ENCODE data around the gene HPS3.
"Not testable (repeated sequence)": the region's sequence is repeated elsewhere in the genome, so short reads cannot be mapped to it uniquely, and the experiment has no call there.

The HPS3 gene

DNA sequence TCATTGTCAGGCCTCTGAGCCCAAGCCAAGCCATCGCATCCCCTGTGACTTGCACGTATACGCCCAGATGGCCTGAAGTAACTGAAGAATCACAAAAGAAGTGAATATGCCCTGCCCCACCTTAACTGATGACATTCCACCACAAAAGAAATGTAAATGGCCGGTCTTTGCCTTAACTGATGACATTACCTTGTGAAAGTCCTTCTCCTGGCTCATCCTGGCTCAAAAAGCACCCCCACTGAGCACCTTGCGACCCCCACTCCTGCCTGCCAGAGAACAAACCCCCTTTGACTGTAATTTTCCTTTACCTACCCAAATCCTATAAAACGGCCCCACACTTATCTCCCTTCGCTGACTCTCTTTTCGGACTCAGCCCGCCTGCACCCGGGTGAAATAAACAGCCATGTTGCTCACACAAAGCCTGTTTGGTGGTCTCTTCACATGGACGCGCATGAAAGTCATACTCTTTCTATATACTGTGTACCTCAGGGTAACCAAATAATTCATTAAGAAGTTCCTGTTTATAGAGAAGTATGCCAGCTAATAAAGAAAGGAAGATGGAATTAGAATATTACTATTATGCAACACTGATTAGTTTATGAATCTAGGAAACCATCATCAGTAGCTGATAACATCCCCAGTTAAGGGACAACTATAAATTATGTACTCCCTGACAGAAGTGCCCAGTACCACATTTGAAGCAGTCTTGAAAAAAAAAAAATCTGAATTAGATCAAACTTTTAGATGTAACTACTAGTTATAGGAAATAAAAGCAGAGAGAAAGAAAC lies 67.6 kb downstream of the HPS3 start:
- DNase-seq, result not testable (repeated sequence)

DNA sequence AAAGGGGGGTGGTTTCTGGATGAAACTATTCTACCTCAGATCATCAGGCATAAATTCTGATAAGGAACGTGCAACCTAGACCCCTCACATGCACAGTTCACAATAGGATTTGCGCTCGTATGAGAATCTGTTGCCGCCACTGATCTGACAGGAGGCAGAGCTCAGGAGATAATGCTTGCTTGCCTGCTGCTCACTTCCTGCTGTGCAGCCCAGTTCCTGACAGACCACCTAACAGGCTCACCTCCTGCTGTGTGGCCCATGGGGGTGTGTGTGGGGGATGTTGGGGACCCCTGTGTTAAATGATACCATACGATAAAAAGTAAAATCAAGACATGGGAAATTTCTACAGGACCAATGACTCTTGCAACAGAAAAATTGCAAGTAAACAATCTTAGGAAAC lies 68.2 kb downstream of the HPS3 start:
- DNase-seq, result no peak

DNA sequence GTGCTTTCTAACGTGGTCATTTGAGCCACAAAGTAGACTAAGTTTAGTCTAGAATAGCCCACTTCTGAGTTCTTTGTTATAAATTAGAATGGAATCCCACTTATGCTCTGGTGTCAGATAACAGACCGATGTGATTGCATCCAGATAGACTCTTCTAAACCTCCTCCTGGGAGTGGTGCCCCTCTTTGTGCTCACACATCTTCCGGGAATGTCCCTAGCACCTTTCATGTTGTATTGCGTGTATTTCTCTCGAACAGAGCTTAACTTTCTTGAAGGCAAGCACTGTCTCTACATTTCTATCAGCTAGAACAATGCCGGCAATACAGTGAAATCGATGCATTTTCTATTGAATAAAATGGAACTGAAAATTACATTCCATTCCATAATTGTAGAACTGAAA lies 69.2 kb downstream of the HPS3 start:
- no peak for DNase-seq

DNA sequence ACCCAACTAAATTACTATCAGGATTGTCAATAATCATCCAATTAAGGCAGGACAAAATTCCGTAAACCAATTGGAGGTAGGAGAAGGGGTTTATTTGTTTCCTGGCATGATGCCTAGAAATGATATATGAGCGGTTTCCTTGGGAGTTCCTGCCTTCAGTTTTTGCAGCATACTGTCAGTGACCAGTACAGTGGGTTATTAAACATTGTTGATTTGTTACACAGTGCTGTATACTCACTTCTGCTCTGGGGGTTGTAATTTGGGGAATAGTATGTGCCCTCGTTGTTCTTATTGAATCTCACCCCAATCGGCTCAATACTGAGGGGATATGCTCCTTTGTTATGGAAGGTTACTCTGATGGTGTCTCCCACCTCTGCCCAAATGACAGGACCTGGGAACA lies 70.0 kb downstream of the HPS3 start:
- no peak for DNase-seq

DNA sequence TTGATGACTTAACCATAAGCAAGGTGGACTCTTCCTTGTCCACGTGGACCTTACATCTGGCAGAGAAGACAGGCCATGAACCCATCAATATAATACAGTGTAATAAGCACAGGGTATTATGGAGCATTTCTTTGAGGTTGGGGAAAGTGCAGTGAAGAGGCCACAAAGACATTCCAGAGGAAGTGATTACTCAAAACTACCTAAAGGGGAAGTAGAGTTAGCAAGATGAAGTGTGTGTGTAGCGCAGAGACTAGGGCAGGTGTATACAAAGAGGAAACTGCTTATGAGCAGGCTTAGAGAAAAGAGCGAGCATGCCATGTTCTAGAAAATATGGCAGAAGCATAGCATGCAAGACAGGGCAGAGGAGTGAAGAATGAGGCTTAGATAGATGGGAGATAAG lies 74.3 kb downstream of the HPS3 start:
- DNase-seq, result no peak

DNA sequence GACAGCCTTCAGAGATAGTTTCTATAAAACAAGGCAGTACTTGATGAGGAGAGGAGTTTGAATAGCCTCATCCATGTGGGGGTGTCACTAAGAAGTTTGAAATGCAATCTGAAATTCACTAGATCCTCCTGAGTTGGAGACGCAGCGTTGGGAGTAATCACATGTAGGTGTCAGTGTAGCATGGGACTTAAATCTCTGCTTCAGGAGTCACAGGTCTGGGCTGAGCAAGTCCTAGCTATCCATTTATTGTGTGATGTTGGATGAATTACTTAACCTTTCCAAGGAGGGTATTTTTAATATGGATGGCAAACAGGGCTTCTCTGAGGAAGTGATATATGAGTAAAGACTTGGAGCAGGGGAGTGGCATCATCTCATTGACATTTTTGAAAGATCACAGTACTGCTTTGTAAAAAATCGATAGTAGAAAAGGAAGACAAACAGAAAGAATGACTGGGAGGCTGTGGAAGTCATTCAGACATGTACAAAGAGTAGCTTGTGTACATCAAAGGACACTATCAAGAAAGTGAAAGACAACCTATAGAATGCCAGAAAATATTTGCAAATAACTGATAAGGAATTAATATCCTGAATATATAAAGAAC lies 75.1 kb downstream of the HPS3 start:
- DNase-seq, result no peak

DNA sequence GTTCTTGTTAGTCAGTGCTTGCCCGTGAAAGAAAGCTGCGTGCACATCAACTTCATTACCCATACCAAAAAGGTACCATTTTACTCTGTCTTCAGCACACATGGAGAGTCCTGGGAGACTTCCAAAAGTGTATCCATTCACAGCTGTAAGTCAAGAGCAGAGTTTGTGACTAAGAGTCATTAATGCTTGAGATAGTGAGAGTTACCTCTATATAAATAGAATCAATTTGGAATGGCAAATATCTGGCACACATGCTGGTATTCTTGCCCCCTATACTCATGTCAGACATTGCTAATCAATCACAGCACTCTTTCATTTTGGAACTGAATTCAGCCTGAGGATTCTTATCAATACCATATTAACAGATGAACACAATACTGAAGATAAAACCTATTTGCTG lies 78.0 kb downstream of the HPS3 start:
- no peak for DNase-seq

DNA sequence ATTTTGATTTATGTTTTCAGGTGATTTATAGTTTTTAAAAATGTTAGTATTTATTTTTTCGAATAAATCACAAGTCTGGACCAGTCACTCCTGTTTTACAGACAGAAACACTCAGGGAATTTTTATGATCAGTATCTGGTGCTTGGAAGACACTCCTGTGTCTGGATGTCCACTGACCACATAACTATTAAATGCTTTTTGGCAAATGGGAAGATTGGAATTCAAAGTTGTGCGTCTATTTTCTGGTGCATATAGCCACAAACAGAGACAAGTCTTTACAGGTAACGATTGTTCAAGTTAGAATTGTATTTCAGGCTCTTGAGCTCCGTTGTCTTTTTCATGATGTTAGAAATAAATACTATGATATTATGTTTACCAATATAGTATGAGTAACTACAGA lies 80.0 kb downstream of the HPS3 start:
- DNase-seq, result no peak

DNA sequence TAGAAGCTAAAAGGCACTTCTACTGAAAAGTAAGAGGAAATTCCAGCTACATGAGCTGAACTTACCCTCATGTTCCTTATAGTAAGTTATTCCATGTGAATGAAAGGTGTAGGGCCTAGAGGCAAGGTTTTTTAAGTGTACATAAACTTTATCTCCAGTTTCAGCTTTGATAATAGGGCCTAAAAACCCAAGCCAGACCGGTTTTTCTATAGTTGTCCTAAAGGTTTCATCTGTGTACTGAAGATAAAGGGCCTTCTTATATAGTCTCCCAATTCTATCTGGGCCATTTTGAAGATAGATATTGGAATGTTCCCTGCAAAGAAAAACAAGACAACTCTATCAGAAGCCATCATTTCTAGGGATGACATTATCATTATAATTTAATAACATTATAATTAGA lies 82.9 kb downstream of the HPS3 start:
- no peak for DNase-seq

DNA sequence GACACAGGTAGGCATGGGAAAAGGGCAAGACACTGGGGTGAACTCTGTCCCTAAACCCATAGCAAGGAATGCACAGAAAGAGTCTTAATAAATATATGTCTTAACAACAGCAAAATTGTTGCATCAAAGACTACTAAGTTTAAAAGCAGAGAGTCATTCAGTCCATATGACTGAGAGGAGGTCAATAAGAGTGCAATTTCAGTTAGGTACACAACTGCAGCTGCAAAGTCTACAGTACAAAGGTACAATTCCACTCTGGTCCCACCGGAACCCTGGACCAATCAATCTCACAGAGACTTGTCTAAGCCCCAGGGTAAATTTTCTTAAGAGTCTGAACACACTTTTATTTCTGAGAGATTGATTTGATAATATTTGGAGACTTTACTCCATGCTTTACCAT lies 85.3 kb downstream of the HPS3 start:
- DNase-seq, result no peak

DNA sequence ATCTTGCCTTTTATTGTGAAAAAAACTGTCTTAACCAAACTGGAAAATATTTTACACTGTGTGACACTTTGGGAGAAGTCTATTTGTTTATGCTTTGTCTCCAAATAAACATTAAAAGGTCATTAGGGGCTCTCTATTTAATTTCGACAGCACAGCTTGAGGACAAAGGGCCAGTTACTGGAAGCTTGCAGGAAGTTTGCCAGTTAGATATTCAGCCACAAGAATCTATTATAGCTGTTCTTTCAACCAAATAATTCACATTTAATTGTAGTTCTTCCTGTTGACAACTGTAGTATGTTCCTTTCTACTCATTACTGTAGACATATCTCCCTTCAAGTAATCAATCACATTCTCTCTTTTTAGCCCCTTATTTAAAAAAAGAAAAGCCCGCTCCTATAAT lies 86.1 kb downstream of the HPS3 start:
- DNase-seq, result no peak

DNA sequence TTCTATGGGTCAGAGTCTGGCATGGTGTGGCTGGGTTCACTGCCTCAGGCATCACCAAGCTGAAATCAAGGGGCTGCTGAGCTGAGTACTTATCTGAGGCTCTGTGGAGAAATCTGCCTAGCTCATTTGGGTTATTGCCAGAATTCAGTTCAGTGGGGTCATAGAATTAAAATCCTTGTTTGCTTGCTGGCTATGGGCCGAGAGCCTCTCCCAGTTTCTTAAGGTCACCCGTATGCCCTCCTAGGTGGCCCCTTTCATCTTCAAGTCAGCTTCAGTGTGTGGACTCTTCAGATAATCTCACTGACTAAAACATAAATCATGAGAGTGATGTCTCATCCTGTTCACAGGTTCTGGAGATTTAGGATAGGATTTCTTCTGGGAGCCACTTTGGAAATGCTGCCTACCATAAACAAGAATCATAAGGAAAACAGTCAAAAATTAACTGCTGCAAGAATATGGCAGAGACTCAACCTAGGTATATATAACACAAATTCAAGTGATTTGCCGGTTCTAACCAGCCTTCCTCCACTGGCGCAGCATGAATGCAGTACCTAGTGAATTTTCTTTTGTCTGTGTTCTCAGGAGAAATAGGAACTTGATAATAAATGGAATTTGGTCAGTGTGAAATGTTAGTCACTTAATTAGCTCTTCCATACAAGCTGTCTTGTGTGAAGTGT lies 86.9 kb downstream of the HPS3 start:
- no peak for DNase-seq

DNA sequence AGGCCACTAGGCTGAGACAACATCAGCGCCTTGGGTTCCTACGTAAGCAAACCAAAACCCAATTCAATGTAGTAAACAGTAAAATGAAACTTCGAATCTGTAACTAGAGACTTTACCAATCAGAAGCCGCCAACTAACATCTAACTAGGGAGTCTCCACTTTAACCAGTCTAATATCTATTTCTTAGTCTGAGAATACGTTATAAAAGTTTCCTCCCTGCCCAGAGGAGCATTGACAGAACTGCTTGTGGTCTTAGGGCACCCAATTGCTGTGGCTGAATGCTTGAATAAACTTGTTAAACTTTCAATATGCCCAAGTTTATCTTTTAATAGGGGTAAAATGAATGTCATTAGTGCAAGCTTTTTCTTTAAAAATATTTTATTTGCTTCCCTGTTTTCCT lies 87.9 kb downstream of the HPS3 start:
- no peak for DNase-seq

DNA sequence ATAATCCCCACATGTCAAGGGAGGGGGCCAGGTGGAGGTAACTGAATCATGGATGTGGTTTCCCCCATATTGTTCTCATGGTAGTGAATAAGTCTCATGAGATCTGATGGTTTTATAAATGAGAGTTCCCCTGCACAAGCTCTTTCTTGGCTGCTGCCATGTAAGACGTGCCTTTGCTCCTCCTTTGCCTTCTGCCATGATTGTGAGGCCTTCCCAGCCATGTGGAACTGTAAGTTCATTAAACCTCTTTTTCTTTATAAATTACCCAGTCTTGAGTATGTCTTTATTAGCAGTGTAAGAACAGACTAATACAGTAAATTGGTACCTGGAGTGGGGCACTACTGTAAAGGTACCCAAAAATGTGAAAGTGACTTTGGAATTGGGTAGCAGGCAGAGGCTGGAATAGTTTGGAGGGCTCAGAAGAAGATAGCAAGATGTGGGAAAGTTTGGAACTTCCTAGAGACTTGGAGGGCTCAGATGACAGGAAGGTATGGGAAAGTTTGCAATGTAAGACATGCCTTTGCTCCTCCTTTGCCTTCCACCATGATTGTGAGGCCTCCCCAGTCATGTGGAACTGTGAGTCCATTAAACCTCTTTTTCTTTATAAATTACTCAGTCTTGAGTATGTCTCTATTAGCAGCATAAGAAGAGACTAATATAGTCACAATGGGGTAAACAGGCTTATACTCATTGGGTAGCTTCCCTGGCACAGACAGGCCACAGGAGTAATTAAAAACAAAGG lies 90.1 kb downstream of the HPS3 start:
- not testable (repeated sequence) for DNase-seq

DNA sequence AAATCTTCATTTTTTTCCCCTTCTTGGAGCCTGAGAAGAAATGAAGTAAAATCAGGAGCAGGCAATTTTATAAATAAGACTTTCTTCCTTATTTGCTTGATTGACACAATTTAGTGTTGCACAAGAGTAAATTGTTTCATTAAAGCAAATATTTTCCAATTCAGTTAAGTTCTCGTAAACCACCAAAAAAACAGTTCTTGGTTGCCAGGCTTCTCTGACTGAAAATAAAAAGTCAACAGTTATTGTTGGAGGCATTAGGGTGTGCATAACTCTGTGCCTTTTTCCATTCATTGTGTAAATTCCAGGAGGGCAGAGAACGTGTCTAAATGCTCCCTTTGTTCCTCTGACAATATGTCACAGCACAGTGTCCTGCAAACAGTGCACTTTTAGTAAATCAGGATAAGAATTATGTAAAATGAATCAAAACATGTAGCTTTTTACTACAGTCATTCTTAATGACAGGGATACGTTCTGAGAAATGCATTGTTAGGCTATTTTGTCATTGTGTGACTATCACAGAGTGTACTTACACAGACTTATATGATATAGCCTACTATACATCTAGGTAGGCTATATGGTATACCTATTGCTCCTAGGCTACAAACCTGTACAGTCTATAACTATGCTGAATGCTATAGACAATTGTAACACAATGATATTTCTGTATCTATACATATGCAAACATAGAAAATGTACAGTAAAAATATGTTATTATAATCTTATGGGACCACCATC lies 92.5 kb downstream of the HPS3 start, which contains the start of gene CP:
Gene CP (minus strand): TSS at position 47 of the 735 bp plus-strand sequence. CDS start 37 bp downstream, at position 10.
- DNase-seq, result no peak
